Activated T-cell treated with anti-CD3 and anti-CD28 coated beads, Interleukin-2, amount 50 U/mL, for 48 hours (primary cell): ENCODE data around the gene SLC1A1.

Source experiments
- DNase-seq, 2 experiments: peaks; one replicate each; pipeline ENCODE4 v3.0.0-alpha.2; 2020

SLC1A1 gene

DNA sequence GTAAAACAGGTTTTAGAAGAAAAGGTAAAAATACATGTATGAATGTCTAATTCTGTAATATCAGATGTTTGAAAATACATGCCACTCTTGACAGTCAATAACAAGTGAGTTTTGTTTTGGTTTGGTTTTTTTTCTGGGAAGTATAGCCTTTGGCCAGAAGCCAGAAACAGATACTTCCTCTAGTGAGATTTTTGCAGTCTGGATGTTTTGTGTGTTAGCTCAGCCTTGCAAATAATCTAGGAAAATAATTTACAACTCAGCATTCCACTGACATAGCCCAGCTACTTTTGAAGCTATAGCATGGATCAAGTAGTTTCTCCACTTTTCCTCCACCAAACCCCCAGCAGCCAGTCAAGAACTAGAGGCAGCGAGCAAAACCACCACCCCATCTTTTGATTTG is 56.7 kb downstream of the SLC1A1 start:
- no peak for DNase-seq

DNA sequence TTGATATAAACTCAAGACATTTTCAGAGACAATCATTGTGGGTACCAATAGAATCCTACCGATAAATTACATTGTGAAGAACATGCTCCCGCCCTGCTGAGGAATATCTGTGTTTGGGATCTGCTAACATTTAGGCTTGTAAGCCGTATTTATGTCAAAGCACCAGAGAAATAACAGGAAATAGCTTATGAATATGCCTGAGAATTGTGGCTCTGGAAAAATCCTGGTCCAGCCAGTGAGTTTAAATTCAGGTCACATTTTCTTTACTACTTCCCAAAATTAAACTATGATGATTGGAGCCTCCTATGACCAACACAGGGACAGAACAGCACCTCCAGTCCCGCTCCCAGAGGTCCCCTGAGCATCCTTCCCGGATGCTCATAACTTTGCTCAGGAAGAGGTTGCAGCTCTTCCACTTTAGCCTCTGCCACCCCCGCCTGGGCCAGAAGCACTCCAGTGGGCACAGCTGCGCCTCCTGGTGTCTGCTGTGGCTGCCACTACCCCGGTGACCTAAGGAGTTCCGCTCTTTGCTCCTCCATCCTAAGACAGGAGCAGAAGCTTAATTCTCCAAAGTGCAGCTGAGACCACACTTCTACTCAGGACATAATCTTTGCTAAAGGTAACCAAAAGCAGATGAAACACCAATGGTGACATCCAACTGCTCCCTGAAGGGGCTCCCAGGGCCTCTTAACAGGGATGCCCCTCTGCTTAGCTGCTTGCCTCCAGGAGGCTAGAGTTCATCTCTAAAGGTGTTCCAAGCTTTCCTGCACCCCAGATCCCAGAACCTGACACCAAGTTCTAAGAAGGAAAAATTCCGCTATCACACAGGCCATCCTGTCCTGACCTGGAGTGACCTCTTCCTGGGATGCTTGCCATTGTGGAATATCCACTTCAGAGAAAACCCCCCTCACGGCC is 58.8 kb downstream of the SLC1A1 start:
- DNase-seq = peak in 1 of 2 experiments; percentile 31

DNA sequence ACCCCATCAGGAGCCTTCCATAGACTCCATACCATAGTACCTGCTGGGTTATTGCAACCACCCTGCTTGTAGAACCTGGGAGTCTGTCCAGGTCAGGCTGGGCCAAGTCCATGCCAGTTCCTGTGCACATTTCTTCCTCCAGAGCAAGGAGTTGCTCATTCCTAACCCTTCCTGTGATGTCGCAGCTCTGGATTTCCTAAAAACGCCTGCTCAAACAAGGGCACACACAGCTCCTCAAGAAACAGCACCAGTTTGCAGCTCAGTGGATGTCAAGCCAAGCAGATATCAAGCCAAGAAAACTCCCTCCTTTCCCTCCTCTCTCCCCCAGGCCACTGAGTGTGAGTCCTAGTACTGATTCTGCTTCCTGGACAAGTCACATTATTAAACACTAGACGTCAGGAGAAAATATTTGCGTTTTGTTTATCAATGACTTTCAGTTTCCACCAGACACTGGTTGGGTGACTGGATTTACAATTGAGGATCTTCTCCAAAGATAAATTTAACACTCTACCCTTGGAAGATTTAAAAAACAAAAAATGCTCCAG is 59.6 kb downstream of the SLC1A1 start:
- no peak for DNase-seq

DNA sequence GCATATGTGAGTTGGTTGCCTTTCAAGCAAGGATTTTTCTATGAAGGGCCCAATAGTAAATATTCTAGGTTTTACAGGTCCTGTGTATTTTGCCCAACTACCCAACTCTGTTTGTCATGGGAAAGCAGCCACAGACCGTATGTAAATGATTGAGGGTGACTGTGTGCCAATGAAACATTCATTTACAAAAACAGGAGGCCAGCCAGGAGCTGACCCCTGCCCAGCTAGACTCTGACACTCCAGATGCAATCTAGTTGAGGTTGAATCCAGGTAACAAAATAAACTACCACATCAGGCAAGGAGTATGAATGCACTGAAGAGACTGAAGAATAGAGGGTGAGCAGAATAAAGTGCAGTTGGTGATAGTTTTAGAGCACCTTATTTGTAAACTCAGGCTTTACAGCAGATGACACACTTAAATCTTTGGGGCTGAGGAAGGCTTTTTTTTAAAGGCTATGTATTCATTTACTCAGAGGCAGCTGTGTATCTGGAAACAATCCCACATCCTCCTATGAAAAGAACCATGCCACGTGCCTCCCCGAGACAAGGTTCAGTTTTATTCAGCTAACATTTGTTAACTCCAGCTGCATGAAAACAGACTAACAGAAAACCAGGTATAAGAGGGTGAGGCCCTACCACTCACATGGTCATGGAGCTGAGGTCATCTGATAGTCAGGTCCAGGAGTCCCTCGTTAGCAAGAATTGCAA is 60.7 kb downstream of the SLC1A1 start:
- no peak for DNase-seq

DNA sequence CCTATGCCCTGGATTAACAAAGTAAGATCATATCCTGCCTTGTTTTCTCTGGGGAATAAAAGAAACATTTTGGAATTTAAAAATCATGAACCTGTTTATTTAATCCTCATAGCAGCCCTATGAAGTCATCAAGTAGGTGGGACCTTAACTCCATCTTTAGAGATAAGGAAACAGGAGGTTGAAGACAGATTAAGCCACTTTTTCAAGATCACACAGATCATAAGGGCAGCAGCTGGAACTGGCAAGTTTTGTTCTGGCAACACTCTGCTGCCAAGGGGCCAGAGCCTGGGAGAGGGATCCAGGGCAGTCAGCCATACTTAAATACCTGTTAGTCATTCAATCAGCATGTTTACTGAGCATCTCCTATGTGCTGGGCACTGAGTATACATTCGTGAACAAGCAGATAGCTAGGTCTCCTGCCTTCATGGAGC is 63.7 kb downstream of the SLC1A1 start:
- DNase-seq = no peak

DNA sequence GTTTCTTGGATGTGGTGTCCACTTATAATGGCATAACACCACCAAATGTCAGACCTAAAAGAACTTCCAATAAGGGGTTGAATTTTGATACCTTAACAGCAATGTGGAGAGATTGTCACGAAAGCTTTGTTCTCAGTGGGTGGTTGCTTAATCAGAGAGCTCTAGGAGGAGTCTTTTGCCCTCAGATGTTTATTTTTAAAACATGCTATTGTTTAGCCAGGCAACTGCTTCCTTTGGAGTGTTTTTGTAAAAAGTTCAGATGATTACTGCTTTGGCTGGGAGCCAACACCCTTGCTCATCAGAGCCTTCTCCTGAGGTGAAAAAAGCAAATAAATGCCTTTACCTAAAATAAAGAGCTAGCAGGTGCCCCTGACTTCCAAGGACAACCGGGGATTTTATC is 65.0 kb downstream of the SLC1A1 start:
- no peak for DNase-seq

DNA sequence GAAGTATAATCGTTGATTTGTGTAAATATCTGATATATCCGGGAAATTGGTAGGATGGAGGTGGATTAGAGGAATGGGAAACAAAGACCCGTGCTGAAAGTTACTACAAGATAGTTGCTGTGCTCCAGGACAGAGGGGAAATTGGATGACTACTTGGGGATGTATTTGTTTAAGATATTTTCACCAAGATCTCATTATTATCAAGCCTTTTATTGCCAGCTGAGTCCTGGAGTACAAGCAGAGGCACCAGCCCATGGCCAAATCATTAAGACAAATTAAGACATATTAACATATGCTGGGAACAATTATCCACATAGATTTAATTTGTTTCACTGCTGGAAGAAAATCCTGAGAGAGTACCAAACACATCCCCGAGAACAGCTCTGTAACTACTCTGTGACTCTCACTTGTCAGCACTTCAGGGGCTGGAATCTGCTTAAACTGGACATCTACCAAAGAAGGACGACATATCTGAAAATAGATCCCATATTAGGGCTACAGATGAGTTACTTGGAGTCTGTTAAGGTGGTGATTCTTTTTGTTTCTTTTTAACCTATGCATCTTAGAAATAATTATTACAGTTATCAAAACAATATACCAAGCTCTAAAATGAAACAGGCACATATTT is 68.2 kb downstream of the SLC1A1 start:
- no peak for DNase-seq

DNA sequence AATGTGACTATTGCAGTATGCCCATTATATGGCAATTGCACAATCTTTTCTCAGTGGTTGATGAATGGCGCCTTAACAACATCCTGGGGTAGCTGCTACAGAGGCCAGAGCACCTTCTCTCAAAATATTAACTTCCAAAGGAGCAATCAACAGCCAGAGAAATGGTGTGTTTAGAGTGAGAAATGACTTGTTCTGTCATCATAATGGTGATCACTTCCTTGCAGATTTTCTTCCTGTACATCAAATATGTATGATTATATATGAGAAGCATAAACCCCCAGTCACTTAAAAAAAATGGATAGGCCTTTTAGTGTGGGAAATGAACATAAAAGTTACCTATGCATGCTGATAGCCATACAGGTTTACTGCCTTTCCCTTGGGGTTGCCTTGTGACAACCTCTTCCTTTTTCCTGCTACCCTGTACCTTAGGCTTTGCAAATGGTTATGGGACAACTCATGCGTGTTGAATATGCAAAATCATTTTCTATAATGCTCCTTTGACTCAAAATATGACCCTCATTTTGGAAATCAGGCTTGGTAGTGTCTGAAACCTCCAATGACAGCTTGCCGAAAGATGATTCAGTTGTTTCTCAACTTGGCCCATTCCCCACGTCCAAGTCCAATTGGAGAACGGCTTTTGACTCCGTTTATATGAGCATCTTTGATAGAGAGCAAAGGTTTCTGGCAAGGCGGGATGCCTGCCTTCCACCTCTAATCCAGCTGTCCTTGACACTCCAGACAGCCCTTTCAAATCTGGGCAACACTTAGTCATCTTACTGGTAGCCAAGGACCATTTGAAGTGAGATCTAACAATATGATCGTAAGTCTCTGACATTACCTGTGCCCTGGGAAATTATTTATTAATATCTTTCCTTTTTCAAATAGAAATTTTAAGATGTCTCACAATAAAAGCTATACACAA is 69.3 kb downstream of the SLC1A1 start:
- DNase-seq = no peak

DNA sequence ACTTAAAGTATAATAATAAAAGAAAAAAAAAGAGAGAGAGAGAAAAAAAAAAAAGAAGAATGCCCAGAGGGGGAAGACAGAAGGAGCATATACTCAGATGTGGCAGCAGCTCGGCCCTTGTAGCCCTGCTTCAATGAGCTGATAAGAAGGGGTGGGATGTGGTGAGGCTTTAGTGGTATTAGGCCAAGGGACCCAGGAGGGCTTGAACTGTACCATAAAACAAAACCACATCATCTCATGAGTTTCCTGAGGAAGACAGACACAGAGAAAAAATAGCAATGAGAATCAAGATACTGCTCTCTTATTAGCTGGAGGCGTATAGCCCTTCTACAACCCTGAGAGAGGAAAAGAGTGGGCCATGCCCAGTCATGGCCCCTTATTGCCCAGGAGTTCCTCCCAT is 72.8 kb downstream of the SLC1A1 start:
- DNase-seq = no peak

DNA sequence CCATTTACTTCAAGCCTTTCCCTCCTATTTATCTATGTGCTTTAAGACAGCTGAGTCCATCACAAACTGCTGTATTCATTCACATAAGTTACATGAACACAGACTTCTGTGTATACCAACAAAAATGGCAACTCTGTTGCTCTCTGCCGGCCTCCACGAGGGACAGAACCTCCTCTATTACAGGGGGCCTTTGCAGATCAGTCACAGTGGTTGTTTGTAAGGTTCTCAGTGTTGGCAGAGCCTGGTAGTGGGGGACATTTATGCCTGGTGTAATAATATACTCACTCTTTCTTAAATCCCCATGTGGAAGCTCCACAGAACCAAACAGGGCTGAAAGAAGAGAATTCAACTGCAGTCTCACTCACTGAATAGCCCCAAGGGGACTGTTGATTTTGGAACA is 76.5 kb downstream of the SLC1A1 start:
- no peak for DNase-seq

DNA sequence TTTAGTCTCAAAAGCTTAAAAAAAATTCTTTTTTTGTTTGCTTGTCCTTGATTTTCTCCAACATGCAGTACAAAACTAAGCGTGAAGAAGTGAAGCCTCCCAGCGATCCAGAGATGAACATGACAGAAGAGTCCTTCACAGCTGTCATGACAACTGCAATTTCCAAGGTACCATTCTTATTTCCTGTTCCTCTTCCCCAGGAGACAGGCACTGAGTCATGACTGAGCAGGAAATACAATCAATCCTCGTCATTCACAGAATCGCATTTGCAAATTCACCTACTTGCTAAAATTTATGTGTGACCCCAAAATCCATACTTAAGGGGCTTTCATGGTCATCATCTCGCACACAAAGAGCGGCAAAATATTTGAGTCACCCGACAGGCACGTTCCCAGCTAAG is 77.3 kb downstream of the SLC1A1 start:
- no peak for DNase-seq

DNA sequence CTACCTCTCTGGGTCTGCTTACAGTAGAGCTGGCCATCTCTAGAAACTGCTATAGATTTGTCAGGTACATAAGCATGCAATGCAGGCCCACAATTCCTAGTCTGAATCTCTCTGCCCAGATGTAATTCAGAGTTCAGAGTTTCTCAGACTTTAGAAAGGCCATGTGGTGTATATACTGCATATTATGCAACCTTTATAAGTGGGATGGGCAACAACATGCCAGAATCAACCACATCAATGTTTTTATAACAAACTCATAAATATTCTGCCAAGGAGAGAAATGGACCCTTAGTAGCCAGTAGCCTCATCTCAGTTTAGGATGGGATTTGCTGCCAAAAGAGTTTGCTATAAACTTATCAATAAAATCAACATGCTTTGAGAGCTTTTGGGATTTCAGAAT is 78.8 kb downstream of the SLC1A1 start:
- no peak for DNase-seq

DNA sequence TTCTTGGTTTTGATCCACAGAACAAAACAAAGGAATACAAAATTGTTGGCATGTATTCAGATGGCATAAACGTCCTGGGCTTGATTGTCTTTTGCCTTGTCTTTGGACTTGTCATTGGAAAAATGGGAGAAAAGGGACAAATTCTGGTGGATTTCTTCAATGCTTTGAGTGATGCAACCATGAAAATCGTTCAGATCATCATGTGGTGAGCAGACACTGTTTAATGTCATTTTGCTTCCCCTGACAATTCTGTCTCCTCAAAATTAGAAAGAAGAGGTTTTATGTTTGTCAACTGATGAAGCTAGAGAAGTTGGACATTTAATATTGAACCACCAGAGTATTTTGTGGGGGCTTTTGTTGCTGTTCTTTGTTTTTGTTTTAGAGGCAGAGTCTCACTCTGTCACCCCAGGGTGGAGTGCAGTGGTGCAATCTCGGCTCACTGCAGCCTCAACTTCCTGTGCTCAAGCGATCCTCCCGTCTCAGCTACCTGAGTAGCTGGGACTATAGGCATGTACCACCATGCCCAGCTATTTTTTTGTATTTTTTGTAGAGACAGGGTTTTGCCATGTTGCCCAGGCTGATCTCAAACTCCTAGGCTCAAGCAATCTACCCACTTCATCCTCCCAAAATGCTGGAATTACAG is 82.0 kb downstream of the SLC1A1 start:
- DNase-seq = peak in 1 of 2 experiments; percentile 30

DNA sequence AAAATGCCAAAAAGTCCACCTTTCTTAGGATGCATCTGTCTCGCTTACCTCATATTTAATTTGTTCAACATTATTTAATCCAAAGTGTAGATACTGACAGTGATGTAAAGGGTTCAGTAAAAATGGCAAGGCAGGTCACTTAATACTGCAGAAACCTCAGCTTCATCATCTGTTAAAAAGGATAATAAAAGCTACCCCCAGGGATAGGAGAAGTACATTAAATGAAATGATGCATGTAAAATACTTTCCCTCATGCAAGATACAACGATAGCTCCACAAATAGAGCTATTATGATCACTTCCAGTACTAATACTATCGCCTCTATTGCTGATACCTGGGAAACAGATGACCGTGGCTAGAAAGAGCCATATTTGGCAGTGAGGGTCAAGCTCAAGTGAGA is 82.9 kb downstream of the SLC1A1 start:
- DNase-seq = no peak

DNA sequence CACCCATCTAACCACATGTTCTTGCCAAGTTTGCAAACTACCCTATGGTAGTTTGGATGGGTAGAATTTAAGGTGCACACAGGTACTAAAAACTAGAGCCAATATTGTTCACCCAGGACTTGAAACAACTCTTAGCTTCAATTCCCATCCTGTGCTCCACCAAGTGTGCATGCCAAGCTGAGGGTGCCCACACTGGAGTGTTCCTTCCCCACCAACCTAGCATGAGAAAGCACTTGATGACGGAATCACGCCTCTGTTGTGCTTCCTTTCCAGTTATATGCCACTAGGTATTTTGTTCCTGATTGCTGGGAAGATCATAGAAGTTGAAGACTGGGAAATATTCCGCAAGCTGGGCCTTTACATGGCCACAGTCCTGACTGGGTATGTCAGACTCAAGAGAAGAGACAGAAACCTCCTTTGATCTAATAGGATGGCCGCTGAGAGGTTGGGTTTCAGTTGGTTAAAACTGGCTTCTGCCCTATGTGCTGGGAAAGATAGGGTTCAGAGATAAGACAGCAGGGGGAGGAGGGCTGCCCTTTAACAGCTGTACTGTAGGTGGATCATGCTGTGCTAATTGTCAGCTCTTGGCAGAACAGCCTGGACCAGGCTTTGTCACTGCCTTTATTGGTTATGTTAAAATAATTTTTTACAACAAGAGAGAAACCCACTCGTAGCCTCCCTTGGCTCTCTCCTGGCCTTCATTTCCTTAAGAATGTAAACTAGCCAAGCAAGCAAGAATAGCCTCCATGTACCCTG is 83.5 kb downstream of the SLC1A1 start:
- DNase-seq = no peak

DNA sequence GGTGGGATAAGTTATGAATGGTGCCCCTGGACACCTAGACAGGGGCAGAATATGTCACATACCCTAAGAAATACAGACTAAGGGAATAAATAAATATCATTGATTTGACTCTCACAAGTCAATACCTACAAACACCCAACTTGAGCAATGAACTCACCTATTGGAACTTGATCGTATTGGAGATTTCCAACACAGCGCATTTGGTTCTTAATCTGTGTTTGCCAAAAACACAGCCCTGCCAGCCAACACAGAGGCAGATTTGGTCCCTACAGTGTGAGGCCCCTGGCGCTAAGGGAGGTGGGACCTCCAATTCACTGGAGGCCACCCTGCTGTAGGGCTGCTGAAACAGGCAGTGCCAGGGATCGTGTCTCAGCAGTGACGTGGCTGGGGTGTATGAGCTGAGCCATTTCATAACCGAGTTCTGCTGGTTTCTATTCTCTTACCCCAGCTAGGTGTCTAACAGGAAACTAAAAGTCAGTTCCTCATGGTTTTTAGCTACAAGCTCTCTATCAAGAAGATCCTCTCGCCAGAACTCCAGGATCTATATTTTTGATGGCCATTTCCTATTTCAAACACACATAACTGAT is 84.5 kb downstream of the SLC1A1 start:
- peak; percentile 35 to 51 for DNase-seq

DNA sequence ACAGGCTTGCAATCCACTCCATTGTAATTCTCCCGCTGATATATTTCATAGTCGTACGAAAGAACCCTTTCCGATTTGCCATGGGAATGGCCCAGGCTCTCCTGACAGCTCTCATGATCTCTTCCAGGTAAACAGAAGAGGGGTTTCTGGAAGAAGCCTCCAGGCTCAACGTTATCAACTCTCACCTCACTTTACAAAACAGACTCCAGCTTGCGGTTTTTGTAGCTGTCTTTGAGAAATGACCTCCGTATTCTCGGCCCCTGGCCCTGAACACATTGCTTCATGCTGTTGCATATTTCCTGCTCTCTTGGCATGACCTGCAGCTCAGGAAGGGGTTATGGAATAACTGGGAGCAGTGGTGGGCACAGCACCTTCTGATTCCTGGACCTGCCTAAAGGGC is 85.7 kb downstream of the SLC1A1 start:
- no peak for DNase-seq

DNA sequence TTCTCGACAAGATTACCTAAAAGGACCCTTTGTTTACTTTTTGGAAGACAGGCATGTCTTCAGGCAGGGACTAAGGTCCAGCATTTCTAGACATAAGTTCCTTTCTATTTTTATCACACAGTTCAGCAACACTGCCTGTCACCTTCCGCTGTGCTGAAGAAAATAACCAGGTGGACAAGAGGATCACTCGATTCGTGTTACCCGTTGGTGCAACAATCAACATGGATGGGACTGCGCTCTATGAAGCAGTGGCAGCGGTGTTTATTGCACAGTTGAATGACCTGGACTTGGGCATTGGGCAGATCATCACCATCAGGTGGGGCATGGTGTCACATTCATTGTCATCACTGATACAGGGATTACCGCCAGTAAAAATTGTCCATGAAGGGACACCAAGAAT is 86.2 kb downstream of the SLC1A1 start:
- no peak for DNase-seq

DNA sequence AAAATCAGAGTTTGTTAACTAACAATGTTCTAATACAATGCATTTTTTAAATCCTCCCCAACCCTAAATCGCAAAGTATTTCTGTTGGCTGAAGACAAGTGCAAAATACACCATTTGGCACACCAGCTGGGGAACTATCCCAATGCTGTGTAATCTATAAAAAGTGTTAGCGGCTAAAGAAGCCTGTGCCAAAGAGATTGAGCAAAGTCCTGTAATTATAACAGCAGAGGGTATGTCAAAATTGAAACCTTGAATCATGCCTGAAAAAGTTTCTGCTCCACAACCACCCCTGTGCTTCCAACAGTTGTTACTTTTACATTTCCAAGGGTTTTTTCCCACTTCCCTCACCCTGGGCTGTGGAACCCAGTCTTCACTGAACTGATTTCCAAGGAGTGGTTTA is 88.7 kb downstream of the SLC1A1 start:
- no peak for DNase-seq

DNA sequence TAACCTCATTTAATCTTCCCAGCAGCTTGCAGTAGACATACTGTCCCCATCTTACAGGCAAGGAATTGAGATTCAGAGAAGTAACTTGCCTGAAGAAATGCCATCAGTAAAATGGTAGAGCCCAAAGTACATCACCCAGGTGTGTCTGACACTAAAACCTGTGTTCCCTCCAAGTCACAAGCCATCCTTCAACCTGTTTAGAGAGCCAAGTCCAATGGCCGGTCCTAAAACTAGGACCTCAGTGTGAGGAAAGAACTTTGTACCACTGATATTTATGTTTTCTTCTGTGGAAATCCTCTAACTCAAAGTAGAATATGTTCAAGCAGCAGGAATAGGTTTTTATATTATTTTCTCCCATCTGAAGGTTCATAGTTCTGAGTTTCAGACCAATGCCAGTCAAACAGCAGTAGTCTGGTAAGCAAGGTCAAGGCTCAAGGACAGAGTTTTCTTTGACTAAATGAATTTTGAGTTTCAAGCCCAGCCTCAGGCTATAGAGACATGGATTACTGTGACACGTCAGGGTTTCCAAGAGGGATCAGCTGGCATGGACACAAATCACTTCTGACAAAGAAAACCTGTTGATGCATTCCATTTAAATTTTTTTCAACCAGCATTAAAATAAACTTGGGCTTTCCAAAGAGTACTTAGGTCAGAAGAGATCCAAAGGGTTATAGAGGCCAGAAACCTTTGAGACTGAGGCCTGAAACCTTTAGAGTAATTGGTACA is 90.9 kb downstream of the SLC1A1 start:
- no peak for DNase-seq
